Effector memory CD4-positive, alpha-beta T cell (primary cell): ENCODE measurements around the gene STK17B.
"Not testable (repeated sequence)": the region's sequence is repeated elsewhere in the genome, so short reads cannot be mapped to it uniquely, and the experiment has no call there.

Experiments used
- DNase-seq, 3 donors: peaks; one replicate each; pipeline ENCODE4 v3.0.0-alpha.2; 2020
- H3K27ac ChIP-seq: 2 replicates; pipeline ENCODE4 v1.7.0; 2013; ENCODE audit warnings: mild to moderate bottlenecking, low read length, moderate library complexity; ENCODE audit not compliant: insufficient read depth, poor library complexity, severe bottlenecking
- H3K27me3 ChIP-seq: replicated peaks from 2 replicates; pipeline ENCODE4 v1.7.0; 2013; ENCODE audit warnings: mild to moderate bottlenecking, low read length; ENCODE audit not compliant: insufficient read depth, control insufficient read depth, poor library complexity, severe bottlenecking
- H3K36me3 ChIP-seq: 2 replicates; pipeline ENCODE4 v1.7.0; 2013; ENCODE audit warnings: mild to moderate bottlenecking, low read length, moderate library complexity; ENCODE audit not compliant: control insufficient read depth, insufficient read depth
- H3K4me1 ChIP-seq: 2 replicates; pipeline ENCODE4 v1.7.0; 2013; ENCODE audit warnings: low read length, mild to moderate bottlenecking; ENCODE audit not compliant: control insufficient read depth, insufficient read depth, poor library complexity, severe bottlenecking
- H3K4me3 ChIP-seq: 2 replicates; pipeline ENCODE4 v1.7.0; 2013; ENCODE audit warnings: low read length, low read depth, mild to moderate bottlenecking; ENCODE audit not compliant: insufficient read depth, poor library complexity, severe bottlenecking
- H3K9me3 ChIP-seq: 2 replicates; pipeline ENCODE4 v1.7.0; 2013; ENCODE audit warnings: mild to moderate bottlenecking, low read length, moderate library complexity; ENCODE audit not compliant: control insufficient read depth

The STK17B gene

DNA sequence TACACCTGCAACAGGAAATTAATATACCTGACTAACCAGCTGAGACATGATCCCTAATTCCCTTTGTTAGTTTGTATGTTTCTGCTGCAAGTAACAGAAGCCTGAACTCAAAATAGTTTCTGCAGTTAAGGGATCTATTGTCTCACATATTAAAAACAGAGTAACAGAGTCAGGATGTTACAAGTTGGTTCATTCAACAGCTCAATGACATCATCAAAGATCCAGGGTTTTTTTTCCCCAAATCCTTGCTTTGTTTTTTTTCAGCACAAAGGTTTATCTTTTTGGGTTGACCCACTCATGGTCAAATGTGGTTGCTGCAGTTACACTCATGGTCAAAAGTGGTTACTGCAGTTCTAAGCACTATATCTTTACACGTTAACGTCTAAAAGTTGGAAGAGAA, 67.8 kb downstream of the STK17B start:
- no peak for DNase-seq
- H3K9me3 ChIP-seq, result no peaks in the 10 kb centered on the region
- no peaks in the 10 kb centered on the region for H3K27me3 ChIP-seq
- H3K4me3 ChIP-seq, result no peak overlapping the region
- H3K27ac ChIP-seq, result no peak overlapping the region
- no peaks in the 10 kb centered on the region for H3K36me3 ChIP-seq
- H3K4me1 ChIP-seq, result no peaks in the 10 kb centered on the region

DNA sequence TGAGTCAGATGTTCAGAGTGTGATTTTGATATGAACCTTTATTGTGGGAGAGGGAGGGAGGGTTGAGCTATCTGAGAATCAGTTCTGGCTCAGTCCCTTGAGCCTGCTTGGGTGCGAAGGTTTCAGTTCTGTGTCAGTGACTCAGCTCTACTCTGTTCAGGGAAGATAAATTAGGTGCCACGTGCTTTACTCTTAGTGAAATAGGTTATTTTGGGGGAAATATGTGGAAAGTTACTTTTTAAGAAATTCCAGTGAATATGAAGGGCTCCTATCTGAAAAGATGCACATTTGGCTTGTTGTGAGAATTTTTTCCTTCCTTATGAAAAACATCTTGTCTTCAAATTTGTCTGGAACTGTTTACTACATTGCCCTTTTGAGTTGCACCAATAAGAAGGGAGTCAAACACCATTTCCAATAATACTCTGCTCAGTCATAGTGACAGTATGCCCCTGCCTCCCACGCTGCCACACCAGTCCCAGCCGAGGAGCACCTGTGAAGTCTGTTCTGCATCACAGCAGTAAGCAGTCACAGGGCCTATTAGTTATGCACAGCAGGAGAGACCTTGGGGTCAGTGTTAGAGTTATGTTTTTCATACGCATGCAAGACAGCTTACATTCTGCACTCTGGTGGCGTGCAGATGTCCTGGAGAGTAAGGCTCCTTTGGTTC, 69.9 kb downstream of the STK17B start:
- no peak for DNase-seq
- no peaks in the 10 kb centered on the region for H3K4me1 ChIP-seq

GRCh38 chr2:196099916-196100315, 71.5 kb downstream of the STK17B start:
- H3K27me3 ChIP-seq, result no peaks in the 10 kb centered on the region
- no peak overlapping the region for H3K4me3 ChIP-seq
- no peaks in the 10 kb centered on the region for H3K36me3 ChIP-seq
- no peaks in the 10 kb centered on the region for H3K9me3 ChIP-seq
- H3K27ac ChIP-seq, result no peak overlapping the region
- H3K4me1 ChIP-seq, result no peaks in the 10 kb centered on the region
- no peak for DNase-seq

More for the DNA sequence above, 69.9 kb downstream of the STK17B start:
- H3K9me3 ChIP-seq, result no peaks in the 10 kb centered on the region
- no peaks in the 10 kb centered on the region for H3K27me3 ChIP-seq
- no peak overlapping the region for H3K27ac ChIP-seq
- H3K4me3 ChIP-seq, result no peak overlapping the region
- H3K36me3 ChIP-seq, result no peaks in the 10 kb centered on the region

GRCh38 chr2:196097864-196098660, 73.3 kb downstream of the STK17B start:
- Histone ChIP-seq H3K4me3 (no peak overlapping the region), H3K9me3 (no peaks in the 10 kb centered on the region), H3K36me3 (no peaks in the 10 kb centered on the region), H3K27ac (no peak overlapping the region), H3K27me3 (no peaks in the 10 kb centered on the region), H3K4me1 (no peaks in the 10 kb centered on the region)
- no peak for DNase-seq

DNA sequence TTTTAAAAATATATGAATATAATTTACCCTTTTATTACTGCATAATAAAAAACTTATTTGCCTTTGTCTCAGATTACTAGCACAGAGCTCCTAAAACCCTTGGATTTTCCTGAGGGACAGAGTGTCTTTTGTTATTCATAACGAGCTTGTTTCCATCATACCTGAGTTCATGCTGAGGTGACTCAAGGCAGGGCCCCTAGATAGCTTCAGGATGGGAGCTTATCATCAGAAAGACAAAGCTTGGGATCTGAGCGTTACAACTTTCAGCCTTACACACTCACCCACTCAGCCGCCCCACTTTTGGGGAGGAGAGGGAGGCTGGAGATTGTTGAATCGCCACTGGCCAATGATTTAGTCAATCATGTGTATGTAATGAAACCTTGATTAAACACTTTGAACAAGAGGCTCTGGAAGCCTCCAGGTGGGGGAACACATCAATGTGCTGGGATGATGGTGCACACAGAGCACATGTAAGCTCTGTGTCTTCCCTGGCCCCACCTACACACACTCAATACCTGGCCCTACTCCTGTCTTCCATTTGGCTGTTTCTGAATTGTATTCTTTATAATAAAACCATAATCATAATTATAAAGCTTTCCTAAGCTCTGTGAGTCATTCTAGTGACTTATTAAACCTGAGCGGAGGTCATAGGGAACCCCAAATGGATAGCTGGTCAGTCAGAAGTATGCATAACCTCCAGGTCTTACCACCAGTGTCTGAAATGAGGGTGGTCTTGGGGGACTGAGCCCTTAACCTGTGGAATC, 74.2 kb downstream of the STK17B start:
- H3K27me3 ChIP-seq, result no peaks in the 10 kb centered on the region
- no peaks in the 10 kb centered on the region for H3K36me3 ChIP-seq
- no peaks in the 10 kb centered on the region for H3K4me1 ChIP-seq
- no peaks in the 10 kb centered on the region for H3K9me3 ChIP-seq
- no peak overlapping the region for H3K27ac ChIP-seq
- H3K4me3 ChIP-seq, result no peak overlapping the region
- no peak for DNase-seq

- Histone ChIP-seq H3K27me3 (no peaks in the 10 kb centered on the region), H3K4me3 (no peak overlapping the region), H3K4me1 (no peaks in the 10 kb centered on the region)
Observed at GRCh38 chr2:196096264-196096663, 75.1 kb downstream of the STK17B start.

DNA sequence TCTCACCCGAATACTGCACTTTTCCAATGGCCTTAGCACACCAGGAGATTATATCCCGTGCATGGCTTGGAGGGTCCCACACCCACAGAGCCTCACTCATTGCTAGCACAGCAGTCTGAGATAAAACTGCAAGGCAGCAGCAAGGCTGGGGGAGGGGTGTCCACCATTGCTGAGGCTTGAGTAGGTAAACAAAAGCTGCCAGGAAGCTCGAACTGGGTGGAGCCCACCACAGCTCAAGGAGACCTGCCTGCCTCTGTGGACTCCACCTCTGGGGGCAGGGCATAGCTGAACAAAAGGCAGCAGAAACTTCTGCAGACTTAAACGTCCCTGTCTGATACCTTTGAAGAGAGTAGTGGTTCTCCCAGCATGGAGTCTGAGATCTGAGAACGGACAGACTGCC, 81.9 kb downstream of the STK17B start:
- H3K4me3 ChIP-seq, H3K36me3 ChIP-seq, H3K27ac ChIP-seq, H3K9me3 ChIP-seq, DNase-seq, H3K27me3 ChIP-seq, H3K4me1 ChIP-seq: not testable (repeated sequence)

More at GRCh38 chr2:196096264-196096663, 75.1 kb downstream of the STK17B start:
- Histone ChIP-seq H3K36me3 (no peaks in the 10 kb centered on the region), H3K9me3 (no peaks in the 10 kb centered on the region), H3K27ac (no peak overlapping the region)
- no peak for DNase-seq

DNA sequence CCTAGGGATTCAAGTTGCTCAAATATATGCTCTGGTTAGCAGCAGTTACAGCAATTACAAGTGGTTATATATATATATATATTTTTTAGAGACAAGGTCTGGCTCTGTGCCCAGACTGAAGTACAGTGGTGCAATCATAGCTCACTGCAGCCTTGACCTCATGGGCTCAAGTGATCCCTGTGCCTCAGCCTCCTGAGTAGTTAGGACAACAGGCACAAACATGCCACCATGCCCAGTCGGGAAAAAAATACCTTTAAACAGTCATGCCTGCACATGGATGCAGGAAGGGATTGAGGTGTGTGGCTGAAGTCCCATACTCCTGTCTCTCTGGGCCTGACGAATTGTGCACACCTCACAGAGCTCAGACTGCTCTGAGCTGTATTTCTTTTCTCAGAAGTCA, 83.2 kb downstream of the STK17B start:
- H3K4me1 ChIP-seq, result no peaks in the 10 kb centered on the region
- no peaks in the 10 kb centered on the region for H3K36me3 ChIP-seq
- no peaks in the 10 kb centered on the region for H3K27me3 ChIP-seq
- H3K9me3 ChIP-seq, result no peaks in the 10 kb centered on the region
- no peak overlapping the region for H3K27ac ChIP-seq
- H3K4me3 ChIP-seq, result no peak overlapping the region
- no peak for DNase-seq

DNA sequence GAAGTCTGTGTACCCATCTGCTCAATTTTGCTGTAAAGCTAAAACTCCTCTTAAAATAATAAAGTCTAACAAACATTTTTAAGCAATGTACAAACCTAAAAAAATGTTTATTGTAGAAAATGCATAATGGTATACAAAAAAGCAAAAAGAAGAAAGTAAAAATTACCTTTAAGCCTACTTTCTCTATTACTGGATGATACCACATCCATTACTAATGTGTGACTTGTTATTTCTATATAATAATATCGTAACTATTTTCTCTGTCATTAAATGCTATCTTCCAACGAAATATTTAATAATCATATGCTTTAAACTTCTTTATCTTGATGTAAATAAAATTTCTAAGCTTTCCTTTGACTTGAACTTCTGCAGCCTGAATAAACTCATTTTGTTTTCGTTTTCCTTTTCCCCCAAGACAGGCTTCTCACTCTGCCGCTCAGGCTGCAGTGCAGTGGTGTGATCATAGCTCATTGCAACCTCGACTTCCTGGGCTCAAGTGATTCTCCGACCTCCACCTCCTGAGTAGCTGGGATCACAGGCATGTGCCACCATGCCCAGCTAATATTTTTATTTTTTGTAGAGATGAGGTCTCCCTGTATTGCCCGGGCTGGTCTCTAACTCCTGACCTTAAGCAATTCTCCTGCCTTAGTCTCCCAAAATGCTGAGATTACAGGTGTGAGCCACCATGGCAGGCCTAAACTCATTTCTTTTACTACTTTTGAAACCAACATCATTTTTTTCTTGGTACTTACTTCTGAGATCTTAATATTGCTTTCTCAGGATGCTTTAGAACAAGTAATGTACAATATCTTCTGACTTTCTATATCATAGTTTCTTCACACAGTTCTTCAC, 84.6 kb downstream of the STK17B start:
- Histone ChIP-seq H3K4me1 (no peaks in the 10 kb centered on the region), H3K4me3 (no peak overlapping the region), H3K27me3 (no peaks in the 10 kb centered on the region), H3K9me3 (no peaks in the 10 kb centered on the region), H3K36me3 (no peaks in the 10 kb centered on the region), H3K27ac (no peak overlapping the region)
- DNase-seq, result no peak
